GM19468 (cell line): Measurements from ENCODE around the gene GSS.

Experiments used
- ATAC-seq: cut with Tn5 transposase; IDR thresholded peaks from one replicate; pipeline ENCODE4 v1.9.1; 2021; ENCODE audit warnings: mild to moderate bottlenecking, moderate library complexity, moderate number of reproducible peaks; ENCODE audit not compliant: unreplicated experiment; ENCODE audit errors: extremely low read depth

Gene GSS

DNA sequence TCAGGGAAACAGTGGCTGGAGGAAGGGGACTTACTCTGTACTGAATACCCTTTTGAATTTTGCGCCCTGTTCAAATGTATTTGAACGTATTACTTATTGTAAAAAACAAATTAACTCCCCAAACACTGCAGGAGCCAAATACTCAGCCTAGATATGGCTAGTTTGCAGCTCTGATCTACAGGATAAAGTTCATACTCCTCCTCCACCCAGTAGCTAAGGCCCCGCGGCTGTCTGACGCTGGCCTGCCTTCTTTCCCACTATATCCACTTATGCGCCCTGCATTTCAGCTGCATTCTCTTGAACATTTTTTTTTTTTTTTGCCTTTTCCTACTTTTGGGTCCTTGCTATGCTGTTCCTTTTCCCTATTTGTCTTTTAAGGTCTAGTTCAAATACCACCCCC lies 6.5 kb downstream of the GSS start:
- ATAC-seq: no peak

DNA sequence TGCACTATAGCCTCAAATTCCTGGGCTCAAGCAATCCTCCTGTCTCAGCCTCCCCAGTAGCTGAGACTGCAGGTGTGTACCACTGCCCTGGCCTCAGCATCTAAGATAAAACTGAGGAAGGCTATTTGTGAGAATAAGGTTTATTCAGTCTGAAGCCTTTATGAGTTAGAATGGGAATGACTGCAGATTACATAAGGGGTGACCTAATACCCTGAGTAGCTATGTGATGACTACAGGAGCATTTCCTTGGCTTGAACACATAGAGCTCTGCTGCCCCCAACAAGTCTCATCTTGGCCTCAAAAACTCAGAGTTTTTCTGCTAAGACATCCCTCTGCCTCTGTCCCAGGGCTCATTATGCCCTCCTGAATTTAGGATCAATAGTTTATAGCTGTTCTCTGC lies 7.6 kb downstream of the GSS start:
- ATAC-seq: no peak

DNA sequence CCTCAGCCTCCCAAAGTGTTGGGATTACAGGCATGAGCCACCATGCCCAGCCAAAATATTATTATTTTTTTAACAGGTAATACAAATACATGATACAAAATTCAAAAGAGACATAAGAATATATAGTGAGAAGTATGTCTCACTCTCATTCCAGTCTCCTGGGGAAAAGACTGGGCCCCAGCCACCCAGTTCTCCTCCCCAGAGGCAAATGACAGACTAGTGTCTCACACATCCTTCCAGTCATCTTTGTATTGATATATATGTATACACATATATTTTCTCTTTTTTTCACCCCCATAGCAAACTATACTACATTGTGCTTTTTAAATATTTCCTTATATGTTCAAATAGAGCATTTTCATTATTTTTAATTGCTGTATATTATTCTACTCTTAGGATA lies 8.3 kb downstream of the GSS start:
- ATAC-seq: no peak

DNA sequence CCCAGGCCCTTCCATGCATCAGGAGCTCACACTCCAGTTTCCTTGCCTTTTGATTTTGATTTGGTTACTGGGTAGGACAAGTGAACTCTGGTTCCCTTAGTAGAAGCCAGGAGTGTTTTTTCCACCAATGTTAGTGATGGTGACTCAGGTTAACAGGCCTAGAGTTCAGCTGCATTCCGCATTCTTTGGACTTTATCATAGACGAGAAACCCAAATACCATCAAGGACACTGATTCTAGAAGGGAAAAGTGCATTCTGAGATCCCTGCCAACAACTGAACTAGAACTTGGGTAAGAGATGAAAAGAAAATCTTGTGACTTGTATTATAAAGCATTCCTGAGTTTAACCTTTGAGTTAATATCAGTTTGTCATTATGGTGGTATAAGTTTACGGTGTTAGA lies 8.9 kb downstream of the GSS start:
- no peak for ATAC-seq

DNA sequence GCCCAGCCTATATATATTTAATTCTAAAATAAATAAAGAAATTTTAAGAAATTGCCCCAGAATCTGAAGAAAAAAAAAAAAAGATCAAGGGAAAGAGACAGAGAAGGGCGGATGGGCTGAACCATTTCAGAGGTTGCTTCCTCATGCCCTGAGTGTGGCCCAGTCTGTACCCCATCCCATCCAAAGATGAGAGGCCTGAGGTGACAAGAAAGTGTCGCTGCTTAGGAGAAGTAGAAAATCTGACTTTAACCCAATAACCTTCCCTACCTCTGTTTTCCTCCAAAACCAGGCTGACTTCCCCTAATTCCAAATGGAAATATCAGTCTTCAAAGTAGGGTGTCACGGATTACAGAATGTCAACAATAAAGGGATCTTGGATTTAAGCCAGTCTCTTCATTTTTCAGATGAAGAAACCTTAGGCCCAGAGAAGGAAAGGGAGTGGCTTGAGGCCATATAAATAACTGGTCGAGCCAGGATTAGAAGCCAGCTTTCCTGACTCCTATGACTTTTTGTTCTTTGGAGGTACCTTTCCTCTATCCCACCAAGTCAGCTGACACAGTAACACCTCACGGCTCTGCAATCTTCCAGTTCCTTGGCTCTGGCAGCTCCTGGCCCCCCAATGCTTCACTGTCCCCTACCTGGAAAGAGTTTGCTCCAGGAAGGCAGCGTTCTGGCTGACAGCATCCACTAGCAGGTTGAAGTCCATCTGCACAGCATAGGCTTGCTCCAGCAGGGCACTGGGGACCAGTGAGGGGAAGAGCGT lies 10.1 kb downstream of the GSS start:
- ATAC-seq: no peak

GRCh38 chr20:34943808-34944567 lies 11.6 kb downstream of the GSS start:
- no peak for ATAC-seq

GRCh38 chr20:34942301-34942700 lies 13.3 kb downstream of the GSS start:
- no peak for ATAC-seq

- no peak for ATAC-seq
Measured at GRCh38 chr20:34941226-34941625, 14.4 kb downstream of the GSS start.

- ATAC-seq: no peak
Measured at GRCh38 chr20:34940081-34940481, 15.5 kb downstream of the GSS start.

- ATAC-seq: no peak
Measured at GRCh38 chr20:34938466-34939163, 17.0 kb downstream of the GSS start.

- ATAC-seq: no peak
Measured at GRCh38 chr20:34931771-34932170, 23.8 kb downstream of the GSS start.

DNA sequence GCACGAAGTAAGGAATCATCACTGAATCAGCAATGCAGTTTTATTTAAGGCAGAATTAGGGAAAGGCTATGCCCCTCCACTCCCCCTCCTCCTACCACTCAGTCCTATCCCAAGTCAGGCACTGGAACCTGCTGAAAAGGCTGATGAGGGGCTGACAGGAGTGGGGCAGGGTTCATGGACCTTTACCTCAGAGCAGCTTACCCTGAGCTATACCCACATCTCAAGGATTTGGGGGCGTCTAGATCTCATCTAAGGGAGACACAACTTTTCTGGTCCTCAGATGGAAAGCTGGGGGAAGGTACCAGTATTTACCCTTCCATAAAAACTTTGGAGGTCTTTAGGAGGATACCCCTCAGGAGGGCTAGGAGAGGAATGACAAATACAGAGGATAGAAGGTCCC lies 27.2 kb downstream of the GSS start:
- no peak for ATAC-seq

- ATAC-seq: no peak
Measured at GRCh38 chr20:34927736-34928135, 27.9 kb downstream of the GSS start.

- no peak for ATAC-seq
Measured at GRCh38 chr20:34926581-34926980, 29.0 kb downstream of the GSS start.

DNA sequence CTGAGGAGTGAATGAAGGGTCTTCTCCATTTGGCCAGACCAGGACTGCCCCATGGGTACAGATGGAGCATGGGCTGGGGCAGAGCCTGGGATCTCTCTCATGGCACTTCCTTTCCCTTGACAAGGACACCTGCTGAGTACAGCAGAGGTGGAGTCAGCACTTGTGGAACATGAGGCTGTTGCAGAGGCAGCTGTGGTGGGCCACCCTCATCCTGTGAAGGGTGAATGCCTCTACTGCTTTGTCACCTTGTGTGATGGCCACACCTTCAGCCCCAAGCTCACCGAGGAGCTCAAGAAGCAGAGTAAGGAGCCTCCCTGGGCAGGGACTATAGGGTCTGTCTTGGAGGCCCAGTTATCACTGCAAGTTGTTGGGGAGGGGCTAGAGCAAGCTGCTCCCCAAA lies 29.6 kb downstream of the GSS start:
- no peak for ATAC-seq

- ATAC-seq: no peak
Measured at GRCh38 chr20:34925341-34925740, 30.3 kb downstream of the GSS start.

- no peak for ATAC-seq
Measured at GRCh38 chr20:34923414-34923813, 32.2 kb downstream of the GSS start.

DNA sequence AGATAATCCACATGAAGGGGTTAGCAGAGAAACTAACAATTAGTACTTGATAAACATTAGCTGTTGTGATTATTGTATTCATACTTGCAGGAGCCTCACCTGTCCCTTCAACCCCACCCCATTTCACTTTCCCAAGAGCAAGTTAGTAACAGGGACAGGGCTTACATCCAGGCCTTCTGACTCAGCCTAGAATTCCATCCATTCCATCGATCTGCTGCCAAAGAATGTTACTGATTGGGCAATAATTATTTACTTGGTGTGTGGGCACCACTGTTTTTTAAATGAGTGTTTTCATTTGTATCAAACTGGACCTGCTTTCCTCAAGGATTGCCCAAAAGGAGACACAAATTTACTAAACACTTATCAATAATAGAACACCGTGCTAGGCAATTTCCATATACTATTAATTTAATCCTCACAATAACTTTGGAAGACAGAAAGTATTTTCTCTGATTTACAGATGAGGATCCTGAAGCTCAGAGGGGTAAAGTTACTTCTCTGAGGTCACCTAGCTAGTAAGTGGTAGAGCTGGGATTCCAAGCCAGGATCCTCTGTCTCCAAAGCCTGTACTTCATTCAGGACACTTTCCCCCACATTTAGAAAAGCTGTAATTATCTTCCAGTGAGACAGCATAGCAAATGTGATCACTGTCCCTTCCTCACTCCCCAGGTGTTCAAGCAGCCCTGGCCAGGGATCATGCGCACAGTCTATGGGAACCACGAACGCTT lies 32.8 kb downstream of the GSS start:
- ATAC-seq: no peak

- ATAC-seq: no peak
Measured at GRCh38 chr20:34921436-34921835, 34.2 kb downstream of the GSS start.

DNA sequence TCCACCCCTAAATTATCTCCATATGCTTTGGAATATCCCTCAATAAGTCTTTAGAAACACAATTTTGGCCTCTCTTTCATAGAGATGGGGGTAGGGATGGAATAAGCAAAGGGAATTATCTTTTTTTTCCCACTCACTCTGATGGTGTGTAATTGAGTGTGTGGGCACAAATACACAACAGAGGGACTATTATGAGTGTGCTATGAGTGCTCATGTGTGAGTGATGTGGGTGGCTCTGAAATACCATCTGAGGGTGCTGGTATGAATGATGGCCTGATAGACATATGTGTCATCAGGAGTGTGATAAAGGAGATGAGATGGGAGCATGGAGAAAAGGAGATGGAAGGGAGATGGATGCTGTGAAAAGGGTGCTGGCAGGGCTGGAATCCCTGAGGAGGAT lies 35.6 kb downstream of the GSS start:
- no peak for ATAC-seq
